Measurements from ENCODE around the gene HS1BP3. TPM values are rescaled to one million over a fixed set of nuclear protein-coding genes. Genes with fewer than 3 reads are reported as not detected.

Gene HS1BP3
- total RNA-seq, 1 experiment from 2014 or later = 15.9 TPM

DNA sequence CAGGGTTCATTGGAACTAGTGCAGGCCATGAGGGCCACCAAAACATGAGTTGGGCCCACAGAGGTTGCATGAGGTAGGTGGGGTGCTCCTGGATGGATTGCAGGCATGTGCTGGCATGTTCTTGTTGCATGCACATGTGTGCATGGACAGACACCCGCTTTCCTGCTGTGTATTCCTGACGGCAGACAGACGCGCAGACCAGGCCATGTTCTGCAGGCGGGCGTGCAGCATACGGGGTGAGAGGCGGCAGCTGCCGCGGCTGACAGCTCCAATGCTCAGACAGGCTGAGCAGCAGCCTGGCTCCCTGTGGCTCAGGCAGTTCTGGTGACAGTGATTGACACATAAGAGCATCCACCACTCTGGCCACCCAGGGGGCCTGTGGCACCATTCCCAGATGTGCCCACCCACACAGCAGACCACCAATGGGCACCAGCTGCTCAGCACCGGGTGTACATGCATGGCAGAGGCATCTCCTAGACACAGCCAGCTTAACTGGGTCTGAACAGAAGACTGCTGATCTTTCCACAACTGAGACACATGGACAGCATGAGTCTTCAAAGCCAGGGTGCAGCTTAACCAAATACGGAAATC, 21.2 kb downstream of the HS1BP3 start:
- DNase-seq (ENCODE audit: low read depth) = no peak

DNA sequence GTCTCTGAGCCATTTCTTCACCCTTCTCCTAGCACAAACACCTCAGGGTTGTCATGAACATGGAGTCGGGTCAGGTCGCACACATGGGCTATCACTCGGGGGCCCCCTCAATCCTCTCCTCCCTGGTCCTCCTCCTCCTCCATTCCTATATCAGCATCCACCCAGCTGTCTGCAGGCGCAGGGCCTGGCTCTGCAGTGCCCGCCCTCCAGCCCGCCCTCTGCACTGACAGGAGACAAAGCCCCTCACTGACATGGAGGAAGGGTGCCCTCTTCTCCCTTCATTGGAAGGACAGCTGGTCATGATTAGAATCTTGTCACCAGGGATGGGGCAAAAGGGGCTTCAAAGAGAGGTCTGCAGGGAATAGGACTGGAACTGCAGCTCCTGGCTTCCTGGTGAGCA, 21.7 kb downstream of the HS1BP3 start:
- no peak for DNase-seq (ENCODE audit: low read depth)

DNA sequence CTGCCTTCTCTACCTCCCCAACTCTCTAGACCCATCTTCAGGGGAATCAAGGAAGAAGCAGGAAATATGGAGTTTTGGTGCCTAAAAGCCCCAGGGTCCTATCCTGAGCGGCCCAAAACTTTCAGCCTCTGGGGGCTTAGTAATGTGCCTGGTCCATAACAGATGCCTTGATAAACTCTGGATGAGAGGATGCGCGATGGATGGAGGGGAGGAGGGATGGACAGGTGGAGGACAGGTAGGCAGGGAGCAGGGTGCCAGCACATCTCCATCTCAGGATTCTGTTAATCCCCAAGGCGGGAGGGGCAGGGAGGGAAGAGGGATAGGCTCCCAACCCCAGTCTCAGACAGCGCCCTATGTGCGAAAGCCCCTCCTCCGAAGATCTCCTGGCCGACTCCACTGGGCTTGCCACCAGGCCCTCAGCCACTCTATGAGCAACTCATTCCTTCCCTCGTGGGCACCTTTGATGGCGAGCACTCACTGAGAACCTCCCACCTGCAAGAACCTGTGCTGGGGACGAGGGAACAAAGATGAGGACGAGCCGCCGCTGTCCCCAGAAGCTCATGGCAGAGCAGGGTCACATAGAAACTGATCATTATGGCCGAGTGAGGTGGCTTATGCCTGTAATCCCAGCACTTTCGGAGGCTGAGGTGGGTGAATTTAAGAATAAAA, 23.1 kb downstream of the HS1BP3 start:
- no peak for DNase-seq (ENCODE audit: low read depth)

- DNase-seq (ENCODE audit: low read depth) = no peak
Measured at GRCh38 chr2:20626698-20627513, 24.0 kb downstream of the HS1BP3 start.

DNA sequence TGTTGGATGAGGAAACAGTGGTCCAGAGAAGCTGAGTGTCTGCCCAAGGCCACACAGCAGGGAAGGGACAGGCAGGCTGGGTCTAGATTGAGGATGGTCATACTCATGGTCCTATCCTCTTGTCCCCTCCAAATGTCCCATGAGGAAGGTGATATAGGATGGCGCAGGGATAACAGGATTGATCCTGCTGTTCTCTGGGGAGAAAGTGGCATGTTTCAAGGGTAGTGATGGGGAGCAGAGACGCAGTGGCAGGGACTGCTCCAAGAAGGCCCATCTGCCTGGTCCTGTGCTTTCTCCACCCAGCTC, 24.6 kb downstream of the HS1BP3 start:
- no peak for DNase-seq (ENCODE audit: low read depth)

- DNase-seq (ENCODE audit: low read depth) = no peak
Measured at GRCh38 chr2:20625491-20626391, 25.2 kb downstream of the HS1BP3 start.

GRCh38 chr2:20624884-20625485, 25.9 kb downstream of the HS1BP3 start:
- DNase-seq (ENCODE audit: low read depth) = no peak

DNA sequence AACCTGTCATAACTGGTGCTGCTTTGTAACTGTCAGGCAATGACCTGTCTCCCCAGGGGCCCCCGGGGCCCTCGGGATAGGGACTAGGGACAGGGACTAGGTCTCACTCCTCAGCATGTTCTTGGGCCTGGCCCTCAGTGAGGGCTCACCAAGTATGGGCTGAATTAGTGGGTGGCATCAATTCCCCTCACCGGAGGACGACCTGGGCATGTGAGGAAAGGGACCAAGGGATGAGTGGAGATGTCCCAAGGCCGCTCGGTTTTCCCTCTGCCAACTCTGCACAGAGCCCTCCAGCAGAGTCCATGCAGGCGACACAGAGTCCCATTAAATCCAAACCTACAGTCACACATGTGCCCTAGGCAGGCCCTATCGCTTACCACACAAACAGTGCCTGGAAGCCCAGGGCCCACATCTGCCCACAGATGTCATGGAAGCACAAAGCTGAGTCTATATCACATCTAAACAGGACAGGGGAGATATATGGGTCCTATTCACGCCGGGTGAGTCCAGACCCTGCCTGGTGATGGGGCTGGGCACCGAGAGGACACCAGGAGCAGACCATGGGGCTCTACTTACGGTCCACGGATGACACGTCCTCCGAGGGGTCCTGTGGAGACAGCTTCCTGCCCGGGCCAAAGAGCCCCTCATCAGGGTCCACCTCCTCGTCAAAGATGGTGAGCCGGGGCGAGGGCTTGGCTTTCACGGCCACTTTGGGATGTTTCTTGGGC, 26.6 kb downstream of the HS1BP3 start:
- DNase-seq (ENCODE audit: low read depth) = no peak

GRCh38 chr2:20623741-20624155, 27.1 kb downstream of the HS1BP3 start:
- no peak for DNase-seq (ENCODE audit: low read depth)

DNA sequence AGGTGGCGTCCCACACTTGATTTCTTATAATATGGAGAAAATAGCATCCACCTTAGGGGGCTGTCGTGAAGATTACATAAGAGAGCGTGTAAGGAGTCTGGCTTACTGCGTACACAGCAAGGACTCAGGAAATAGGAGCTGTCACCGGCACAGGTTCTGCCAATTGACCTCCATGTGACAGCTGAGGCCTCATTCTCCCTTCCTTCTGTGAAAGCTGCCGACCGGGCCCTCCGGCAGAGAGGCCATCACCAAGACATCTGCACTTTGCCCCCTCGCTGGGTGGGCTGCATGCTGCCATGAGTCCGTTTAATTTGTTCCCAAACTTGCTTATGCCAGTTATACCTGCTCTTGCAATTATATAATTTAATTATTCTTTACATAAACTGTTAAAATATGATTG, 27.7 kb downstream of the HS1BP3 start:
- DNase-seq (ENCODE audit: low read depth) = no peak

DNA sequence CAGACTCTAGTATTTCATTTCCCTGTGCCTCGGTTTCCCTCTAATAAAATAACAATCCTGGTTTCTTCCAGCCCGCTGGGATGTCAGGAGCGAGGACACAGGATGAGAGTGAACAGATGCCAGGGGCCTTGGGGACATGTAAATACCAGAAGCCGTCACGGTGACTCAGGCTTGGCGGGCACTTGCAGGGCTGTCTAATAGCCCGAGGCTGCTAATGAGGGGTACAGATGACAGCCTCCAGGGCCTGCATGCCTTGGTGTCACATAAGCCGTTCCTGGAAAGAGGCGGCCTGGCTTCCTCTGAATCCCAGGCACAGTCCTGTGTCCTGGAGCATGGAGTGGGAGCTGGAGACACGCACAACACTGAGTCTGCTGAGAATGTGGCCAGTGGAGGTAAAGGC, 28.2 kb downstream of the HS1BP3 start:
- no peak for DNase-seq (ENCODE audit: low read depth)

DNA sequence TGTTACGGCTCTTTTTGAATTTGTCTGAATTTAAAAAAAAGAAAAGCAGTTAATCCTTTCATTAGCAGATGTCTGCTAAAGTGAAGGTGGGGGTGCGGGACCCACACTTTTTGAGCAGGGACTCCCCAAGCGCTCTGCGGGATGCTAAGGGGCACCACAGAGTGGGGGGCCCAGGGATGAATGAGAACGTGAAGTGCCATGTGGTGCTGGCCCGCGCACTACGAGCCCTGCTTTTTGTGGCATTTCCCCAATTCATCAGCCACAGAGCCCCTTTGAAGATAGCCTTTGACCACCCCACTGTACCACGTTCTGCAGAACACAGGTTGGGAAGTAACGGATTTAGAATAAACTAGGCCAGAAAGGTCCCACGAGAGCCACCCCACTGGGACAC, 28.6 kb downstream of the HS1BP3 start:
- no peak for DNase-seq (ENCODE audit: low read depth)

- no peak for DNase-seq (ENCODE audit: low read depth)
Measured at GRCh38 chr2:20621366-20622295, 29.3 kb downstream of the HS1BP3 start.

DNA sequence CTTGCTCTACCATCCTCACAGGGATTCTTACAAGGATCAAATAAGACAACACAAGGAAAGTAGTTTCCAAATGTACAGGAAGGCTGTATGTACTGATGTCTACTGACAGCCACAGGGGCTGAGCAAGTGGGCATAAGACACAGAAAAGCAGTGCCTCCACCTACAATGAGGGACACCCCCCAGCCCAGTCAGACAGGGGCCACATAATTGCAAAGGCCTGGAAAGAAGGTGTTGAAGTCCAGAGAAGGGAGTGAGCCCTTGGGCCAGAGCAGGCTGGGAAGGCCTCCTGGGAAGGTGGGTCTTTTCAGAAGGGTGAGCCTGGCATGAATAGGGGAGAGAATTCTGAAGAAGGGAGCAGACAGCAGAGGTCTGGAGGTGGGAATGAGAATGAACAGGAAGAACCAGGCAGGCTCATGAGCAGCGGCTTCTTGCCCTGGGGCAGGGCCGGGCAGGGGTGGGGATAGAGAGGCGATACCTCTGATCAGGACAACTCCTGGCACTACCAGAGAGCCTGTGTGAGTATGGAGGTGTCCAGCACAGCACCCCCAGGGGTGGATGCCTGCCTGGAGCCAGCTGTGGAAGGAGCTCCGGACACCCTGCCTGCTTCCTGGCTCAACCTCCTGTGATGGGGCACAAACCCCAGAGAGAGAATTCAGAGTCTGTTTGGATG, 30.1 kb downstream of the HS1BP3 start:
- DNase-seq (ENCODE audit: low read depth) = no peak

DNA sequence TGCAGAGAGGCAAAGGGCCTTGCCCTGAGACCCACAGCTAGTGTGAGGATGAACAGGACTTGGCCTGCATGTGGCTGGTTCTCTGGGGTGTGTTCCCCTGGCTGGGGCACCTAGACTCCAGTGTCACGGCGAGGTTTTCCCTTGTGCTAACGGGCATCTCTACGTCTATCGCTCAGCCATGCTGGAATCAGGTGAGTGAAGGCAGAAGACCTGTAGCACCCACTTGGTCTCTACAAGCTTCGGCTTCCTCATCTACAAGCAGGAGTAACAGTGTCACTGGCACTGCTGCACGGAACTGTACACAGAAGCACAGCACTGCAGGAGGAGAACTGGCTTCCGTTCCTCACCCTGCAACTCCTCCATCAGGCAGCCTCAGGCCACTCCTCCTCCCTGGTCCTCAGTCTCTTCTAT, 30.6 kb downstream of the HS1BP3 start:
- DNase-seq (ENCODE audit: low read depth) = no peak

DNA sequence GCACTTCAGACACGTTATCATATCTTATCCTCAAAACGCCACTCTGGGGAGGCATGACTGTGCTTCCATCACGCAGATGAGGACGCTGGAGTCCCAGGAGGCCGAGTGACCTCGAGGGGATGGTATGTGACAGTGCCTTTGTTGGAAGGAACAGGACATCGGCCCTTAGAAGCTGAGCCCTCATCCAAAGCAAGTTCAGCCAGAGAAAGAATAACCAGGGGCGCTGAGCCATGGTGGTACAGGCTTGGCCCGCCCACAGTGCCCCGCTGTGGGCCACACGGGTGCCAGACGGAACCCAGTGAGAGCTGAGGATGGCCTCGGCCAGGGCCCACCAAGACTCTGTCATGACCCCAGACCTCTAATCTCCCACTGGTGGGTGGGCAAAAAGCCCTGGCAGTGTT, 31.3 kb downstream of the HS1BP3 start:
- no peak for DNase-seq (ENCODE audit: low read depth)

DNA sequence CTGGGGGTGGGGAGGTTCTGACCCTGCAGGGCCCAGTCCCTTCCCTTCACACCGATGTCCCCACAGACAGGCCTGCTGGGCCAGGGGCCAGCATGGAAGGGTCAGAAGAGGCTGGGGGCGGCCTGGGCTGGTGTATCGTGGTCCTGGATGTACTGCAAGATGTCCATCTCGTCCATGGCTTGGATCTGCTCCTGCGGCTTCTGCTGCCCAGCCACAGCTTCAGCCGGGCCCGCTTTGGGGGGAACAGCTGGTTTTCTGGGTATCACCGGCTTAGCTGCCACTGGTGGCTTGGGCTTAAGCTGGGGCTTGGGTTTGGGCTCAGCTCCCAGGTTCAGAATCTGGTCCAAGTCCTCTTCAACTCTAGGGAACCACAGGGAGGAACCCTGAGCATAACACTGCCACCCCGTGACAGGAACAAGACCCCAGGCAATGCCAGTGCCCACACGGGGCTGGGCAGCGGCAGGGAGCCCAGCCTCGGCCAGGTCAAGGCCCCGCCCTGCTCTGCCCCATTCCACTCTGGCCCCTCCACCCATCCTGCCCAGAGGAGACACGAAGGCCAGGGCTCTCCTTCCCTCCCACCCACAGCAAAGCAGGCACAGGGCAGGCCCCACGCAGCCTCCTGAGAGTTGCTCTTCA, 31.9 kb downstream of the HS1BP3 start:
- no peak for DNase-seq (ENCODE audit: low read depth)

GRCh38 chr2:20618468-20618885, 32.4 kb downstream of the HS1BP3 start:
- no peak for DNase-seq (ENCODE audit: low read depth)

Measured in RPMI7951 (cell line).